RWPE2 (cell line): ENCODE data around the gene SPOCD1.

ENCODE experiments used
- ATAC-seq: fragments of 200-7000 bp; cut with Tn5 transposase; 3 replicates; pipeline ENCODE4 v1.9.1; 2021; ENCODE audit warnings: low read depth
- DNase-seq: peaks from one replicate; pipeline ENCODE4 v3.0.0-alpha.2; 2020; ENCODE audit warnings: low spot score
- H3K27ac ChIP-seq: fragments of 450-650 bp; 2 replicates; pipeline ENCODE4 v1.5.1; 2017; ENCODE audit warnings: mild to moderate bottlenecking; ENCODE audit not compliant: poor library complexity, severe bottlenecking
- H3K27me3 ChIP-seq: fragments of 250-450 bp; sonication (Bioruptor Pico); 2 replicates; pipeline ENCODE4 v1.5.1; 2021; ENCODE audit warnings: mild to moderate bottlenecking, moderate library complexity; ENCODE audit not compliant: insufficient read depth, poor library complexity, severe bottlenecking
- H3K36me3 ChIP-seq: fragments of 250-450 bp; sonication (Bioruptor Pico); 2 replicates; pipeline ENCODE4 v1.5.1; 2020; ENCODE audit warnings: low read depth, mild to moderate bottlenecking, moderate library complexity
- H3K4me1 ChIP-seq: fragments of 250-450 bp; sonication (Bioruptor Pico); 2 replicates; pipeline ENCODE4 v1.5.1; 2021; ENCODE audit warnings: mild to moderate bottlenecking, moderate library complexity; ENCODE audit not compliant: insufficient read depth, poor library complexity, severe bottlenecking
- H3K4me3 ChIP-seq: fragments of 250-450 bp; sonication (Bioruptor Pico); 2 replicates; pipeline ENCODE4 v1.5.1; 2021; ENCODE audit warnings: mild to moderate bottlenecking, moderate library complexity; ENCODE audit not compliant: severe bottlenecking
- H3K9me3 ChIP-seq: fragments of 250-450 bp; sonication (Bioruptor Pico); 2 replicates; pipeline ENCODE4 v1.5.1; 2021; ENCODE audit warnings: mild to moderate bottlenecking, moderate library complexity; ENCODE audit not compliant: severe bottlenecking
- TF ChIP-seq, protein P1 (sequence below): fragments of 450-650 bp; IDR thresholded peaks from one replicate; pipeline ENCODE4 v1.5.1; 2017; ENCODE audit warnings: mild to moderate bottlenecking, moderate library complexity; ENCODE audit not compliant: poor library complexity, severe bottlenecking

Gene SPOCD1

DNA sequence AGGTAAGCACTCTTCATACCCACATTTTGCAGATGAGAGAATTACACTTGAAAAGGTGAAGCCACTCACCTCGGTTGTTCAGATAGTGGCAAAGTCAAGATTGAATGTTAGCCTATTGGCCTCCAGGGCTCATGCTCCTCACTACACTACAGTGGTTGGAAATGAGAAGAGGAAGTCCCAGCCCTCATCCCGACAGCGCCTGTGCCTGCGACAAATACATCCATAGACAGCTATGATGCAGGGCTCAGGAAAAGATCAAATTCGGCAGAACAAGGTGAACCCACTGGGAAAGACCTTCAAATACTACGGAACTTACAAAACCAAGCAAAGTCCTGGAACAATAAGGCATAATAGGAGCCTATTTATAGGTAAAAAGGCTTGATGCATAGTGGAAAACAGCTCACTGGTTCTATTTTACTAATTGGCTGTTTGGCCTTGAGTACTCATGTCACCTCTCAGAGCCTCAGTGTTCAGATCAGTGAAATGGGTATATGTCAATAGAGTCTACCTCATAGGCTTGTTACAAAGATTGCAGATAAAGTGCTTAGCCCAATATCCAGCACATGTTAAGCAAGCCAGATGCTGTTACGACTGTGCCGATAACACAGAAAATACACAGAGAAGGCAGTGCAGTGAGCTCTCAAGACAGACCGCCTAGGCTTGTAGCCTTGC lies 3.5 kb downstream of the SPOCD1 start:
- DNase-seq (no peak), ATAC-seq (no peak)
- Histone ChIP-seq H3K4me3 (no peak overlapping the region), H3K4me1 (no peaks in the 10 kb centered on the region), H3K36me3 (no peaks in the 10 kb centered on the region), H3K27me3 (no peaks in the 10 kb centered on the region), H3K9me3 (no peaks in the 10 kb centered on the region), H3K27ac (no peak overlapping the region)
- TF ChIP-seq, protein P1, sequence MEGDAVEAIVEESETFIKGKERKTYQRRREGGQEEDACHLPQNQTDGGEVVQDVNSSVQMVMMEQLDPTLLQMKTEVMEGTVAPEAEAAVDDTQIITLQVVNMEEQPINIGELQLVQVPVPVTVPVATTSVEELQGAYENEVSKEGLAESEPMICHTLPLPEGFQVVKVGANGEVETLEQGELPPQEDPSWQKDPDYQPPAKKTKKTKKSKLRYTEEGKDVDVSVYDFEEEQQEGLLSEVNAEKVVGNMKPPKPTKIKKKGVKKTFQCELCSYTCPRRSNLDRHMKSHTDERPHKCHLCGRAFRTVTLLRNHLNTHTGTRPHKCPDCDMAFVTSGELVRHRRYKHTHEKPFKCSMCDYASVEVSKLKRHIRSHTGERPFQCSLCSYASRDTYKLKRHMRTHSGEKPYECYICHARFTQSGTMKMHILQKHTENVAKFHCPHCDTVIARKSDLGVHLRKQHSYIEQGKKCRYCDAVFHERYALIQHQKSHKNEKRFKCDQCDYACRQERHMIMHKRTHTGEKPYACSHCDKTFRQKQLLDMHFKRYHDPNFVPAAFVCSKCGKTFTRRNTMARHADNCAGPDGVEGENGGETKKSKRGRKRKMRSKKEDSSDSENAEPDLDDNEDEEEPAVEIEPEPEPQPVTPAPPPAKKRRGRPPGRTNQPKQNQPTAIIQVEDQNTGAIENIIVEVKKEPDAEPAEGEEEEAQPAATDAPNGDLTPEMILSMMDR: no peak

DNA sequence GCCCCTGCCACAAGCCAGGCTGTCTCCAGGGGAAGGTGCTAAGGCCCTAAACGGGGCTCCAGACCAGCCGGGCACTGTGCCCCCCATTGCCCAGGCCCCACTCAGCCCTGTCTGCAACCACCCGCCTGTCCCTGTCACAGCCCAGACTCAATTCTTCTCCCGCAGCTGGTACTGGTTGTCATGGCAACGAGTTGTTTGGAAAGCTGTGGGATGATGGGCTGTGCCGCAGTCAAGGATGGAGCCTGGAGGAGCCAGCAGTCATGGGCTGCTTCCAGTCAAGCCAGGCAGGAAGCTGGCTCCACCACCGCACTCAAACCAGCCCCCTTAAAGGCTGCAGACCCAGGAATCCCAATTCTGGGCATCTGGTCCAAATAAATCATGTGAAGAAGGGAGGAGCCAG lies 4.2 kb downstream of the SPOCD1 start:
- Histone ChIP-seq H3K27ac (no peak overlapping the region), H3K27me3 (no peaks in the 10 kb centered on the region), H3K9me3 (no peaks in the 10 kb centered on the region), H3K4me3 (no peak overlapping the region), H3K4me1 (no peaks in the 10 kb centered on the region), H3K36me3 (no peaks in the 10 kb centered on the region)
- no peak for ATAC-seq
- no peak for DNase-seq
- TF ChIP-seq, protein P1: no peak

DNA sequence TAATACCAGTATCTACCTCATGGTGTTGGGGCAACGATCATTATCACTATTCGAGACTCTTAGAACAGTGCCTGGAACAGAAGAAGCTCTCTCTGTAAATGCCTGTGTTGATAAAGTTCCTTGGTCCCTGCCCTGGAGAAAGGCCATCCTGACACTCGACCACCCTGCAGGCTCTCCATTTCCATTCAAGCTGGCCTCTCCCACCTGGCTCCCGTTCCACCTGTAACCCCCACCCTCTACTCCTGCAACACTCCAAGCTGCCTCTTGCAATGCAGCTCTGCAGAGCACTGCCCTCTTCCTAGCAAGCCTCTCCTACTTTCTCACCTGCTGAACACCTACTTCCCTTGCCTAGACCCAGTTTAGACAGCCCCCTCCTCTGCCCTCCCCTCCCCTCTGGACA lies 6.1 kb downstream of the SPOCD1 start:
- Histone ChIP-seq H3K4me3 (no peak overlapping the region), H3K36me3 (no peaks in the 10 kb centered on the region), H3K9me3 (no peaks in the 10 kb centered on the region), H3K27ac (no peak overlapping the region), H3K27me3 (no peaks in the 10 kb centered on the region), H3K4me1 (no peaks in the 10 kb centered on the region)
- TF ChIP-seq, protein P1: no peak
- DNase-seq (no peak), ATAC-seq (no peak)

DNA sequence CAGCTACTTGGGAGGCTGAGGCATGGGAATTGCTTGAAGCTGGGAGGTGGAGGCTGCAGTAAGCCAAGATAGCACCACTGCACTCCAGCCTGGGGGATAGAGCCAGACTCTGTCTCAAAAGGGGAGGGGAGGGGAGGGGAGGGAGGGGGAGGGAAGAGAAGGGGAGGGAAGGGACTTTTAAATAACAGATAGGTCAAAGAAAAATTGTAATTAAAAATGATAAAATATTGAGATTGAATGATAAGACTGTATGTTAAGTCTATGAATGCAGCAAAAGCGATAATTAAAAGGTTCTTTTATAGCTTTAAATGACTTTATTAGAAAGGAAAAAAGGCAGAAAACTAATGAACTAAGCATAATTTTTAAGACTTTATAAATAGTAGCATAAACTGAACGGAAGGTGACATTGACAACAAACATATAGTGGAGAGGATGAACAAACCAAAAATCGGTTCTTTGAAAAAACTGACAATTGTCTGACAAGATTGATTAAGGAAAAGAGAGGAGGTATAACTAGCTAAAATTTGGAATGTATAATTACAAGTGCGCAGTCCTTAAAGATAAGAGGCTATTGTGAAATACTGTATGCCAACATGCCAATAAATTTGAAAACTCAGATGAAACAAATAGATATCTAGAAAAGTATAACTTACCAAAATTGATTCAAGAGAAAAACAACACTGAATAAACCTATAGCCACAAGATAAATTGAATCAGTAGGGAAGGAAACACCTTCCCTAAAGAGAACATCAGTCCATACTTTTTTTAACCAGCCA lies 8.4 kb downstream of the SPOCD1 start:
- TF ChIP-seq, protein P1: no peak
- H3K4me1 ChIP-seq: no peaks in the 10 kb centered on the region
- H3K27ac ChIP-seq: no peak overlapping the region
- H3K4me3 ChIP-seq: no peak overlapping the region
- H3K36me3 ChIP-seq: no peaks in the 10 kb centered on the region
- ATAC-seq: no peak
- no peak for DNase-seq
- no peaks in the 10 kb centered on the region for H3K27me3 ChIP-seq
- no peaks in the 10 kb centered on the region for H3K9me3 ChIP-seq

DNA sequence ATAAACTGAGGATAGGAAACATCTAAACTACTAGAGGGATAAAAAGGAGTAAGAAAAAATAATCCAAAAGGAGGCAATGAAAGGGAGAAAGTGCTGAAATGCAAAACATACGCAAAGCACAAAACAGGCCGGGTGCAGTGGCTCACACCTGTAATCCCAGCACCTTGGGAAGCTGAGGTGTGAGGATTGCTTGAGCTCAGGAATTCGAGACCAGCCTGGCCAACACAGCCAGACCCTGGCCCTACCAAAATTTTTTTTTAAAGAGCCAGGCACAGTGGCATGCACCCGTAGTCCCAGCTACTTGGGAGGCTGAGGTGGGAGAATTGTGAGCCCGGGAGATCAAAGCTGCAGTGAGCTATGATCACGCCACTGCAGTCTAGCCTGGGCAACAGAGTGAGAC lies 10.5 kb downstream of the SPOCD1 start:
- no peaks in the 10 kb centered on the region for H3K27me3 ChIP-seq
- TF ChIP-seq, protein P1: no peak
- no peaks in the 10 kb centered on the region for H3K9me3 ChIP-seq
- no peak overlapping the region for H3K4me3 ChIP-seq
- no peak overlapping the region for H3K27ac ChIP-seq
- DNase-seq (no peak), ATAC-seq (no peak)
- no peaks in the 10 kb centered on the region for H3K4me1 ChIP-seq
- no peaks in the 10 kb centered on the region for H3K36me3 ChIP-seq
